BLaER1 treated with 17β-estradiol and CSF1 and Interleukin-3, amounts not matched to agents 10 nM and 100 nM (cell line): ENCODE measurements around the gene DGKZ.

Experiments
- H3K27ac ChIP-seq, 11 experiments: shearing (Covaris generic); formaldehyde crosslinking; 2 replicates each; pipeline ENCODE4 v1.8.1; 2022
- H3K27me3 ChIP-seq, 11 experiments: shearing (Covaris generic); formaldehyde crosslinking; 2 replicates each; pipeline ENCODE4 v1.8.1; 2022
- H3K36me3 ChIP-seq, 11 experiments: shearing (Covaris generic); formaldehyde crosslinking; 2 replicates each; pipeline ENCODE4 v1.8.1; 2022
- H3K4me1 ChIP-seq, 10 experiments: shearing (Covaris generic); formaldehyde crosslinking; 2 replicates each; pipeline ENCODE4 v1.8.1; 2022
- H3K4me2 ChIP-seq, 11 experiments: shearing (Covaris generic); formaldehyde crosslinking; 2 replicates each; pipeline ENCODE4 v1.8.1; 2022
- H3K4me3 ChIP-seq, 10 experiments: shearing (Covaris generic); formaldehyde crosslinking; 2 replicates each; pipeline ENCODE4 v1.8.1; 2022
- H3K9ac ChIP-seq, 11 experiments: shearing (Covaris generic); formaldehyde crosslinking; 2 replicates each; pipeline ENCODE4 v1.8.1; 2022
- H3K9me3 ChIP-seq, 11 experiments: shearing (Covaris generic); formaldehyde crosslinking; replicated peaks in 1 of 11; 2 replicates each; pipeline ENCODE4 v1.8.1; 2022
- H4K20me1 ChIP-seq, 11 experiments: shearing (Covaris generic); formaldehyde crosslinking; 2 replicates each; pipeline ENCODE4 v1.8.1; 2022
- Cebpa-rat ChIP-seq, 11 experiments: shearing (Covaris generic); IDR thresholded peaks; 2 replicates each; pipeline ENCODE4 v1.8.1; 2022

Gene DGKZ

GRCh38 chr11:46387456-46387855 lies 40.2 kb downstream of the DGKZ start:
- Histone ChIP-seq H3K4me3 (peak overlapping the region in 1 of 10 experiments; percentile 18; a peak in 2 of 20 replicates), H3K4me2 (peak overlapping the region in 8 of 11 experiments; percentile 1 to 71 (median 58); a peak in 14 of 22 replicates), H3K9me3 (no peaks in the 10 kb centered on the region), H3K27me3 (peaks cover 70 to 75% (median 72%) of the 10 kb centered on the region in 11 experiments), H3K9ac (no peak overlapping the region), H3K4me1 (peaks cover 24 to 53% (median 43%) of the 10 kb centered on the region in 10 experiments), H3K36me3 (peaks cover 0 to 12% (median 0%) of the 10 kb centered on the region in 11 experiments; a peak in 4 of 22 replicates), H3K27ac (no peak overlapping the region), H4K20me1 (peaks cover 0 to 86% (median 53%) of the 10 kb centered on the region in 11 experiments; a peak in 19 of 22 replicates)
- TF ChIP-seq Cebpa-rat (IDR thresholded peaks at IDR 0.05), result no peak

DNA sequence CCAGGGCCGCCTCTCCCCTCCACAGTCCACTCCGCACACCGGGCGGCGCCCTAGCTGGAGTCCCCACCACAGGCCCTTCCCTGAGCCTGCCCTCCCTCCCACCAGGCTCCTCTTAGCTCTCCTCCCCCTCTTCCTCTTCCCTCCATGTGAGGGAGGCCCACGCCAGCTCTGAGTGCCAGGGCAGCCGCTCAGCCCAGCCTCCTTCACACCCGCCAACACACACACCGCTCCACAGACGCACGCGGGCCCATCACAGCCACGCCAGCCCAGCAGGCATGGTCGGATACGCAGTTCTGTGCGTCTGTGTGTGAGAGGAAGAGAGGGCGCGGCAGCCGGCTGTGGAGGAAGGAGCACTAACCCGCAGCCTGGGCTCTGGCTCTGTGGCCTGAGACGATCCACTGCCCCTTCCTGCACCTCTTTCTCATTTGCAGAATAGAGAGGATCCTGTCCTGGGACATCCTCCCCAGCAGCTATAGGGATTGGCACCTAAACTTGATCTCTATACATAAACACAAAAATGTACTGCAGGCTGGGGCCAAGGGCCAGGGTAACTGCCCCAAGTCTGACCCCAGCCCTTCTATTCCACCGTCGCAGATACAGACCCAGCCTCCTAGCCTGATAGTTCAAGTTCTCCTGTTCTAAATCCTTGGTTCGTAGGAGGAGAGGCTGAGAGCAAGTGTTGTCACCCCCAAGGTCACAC lies 40.8 kb downstream of the DGKZ start:
- H3K27me3 ChIP-seq, result peaks cover 71 to 80% (median 78%) of the 10 kb centered on the region in 11 experiments
- H3K4me3 ChIP-seq, result peak overlapping the region in 2 of 10 experiments; percentile 5 to 18; a peak in 2 of 20 replicates
- peaks cover 18 to 53% (median 45%) of the 10 kb centered on the region in 10 experiments; a peak in 19 of 20 replicates for H3K4me1 ChIP-seq

DNA sequence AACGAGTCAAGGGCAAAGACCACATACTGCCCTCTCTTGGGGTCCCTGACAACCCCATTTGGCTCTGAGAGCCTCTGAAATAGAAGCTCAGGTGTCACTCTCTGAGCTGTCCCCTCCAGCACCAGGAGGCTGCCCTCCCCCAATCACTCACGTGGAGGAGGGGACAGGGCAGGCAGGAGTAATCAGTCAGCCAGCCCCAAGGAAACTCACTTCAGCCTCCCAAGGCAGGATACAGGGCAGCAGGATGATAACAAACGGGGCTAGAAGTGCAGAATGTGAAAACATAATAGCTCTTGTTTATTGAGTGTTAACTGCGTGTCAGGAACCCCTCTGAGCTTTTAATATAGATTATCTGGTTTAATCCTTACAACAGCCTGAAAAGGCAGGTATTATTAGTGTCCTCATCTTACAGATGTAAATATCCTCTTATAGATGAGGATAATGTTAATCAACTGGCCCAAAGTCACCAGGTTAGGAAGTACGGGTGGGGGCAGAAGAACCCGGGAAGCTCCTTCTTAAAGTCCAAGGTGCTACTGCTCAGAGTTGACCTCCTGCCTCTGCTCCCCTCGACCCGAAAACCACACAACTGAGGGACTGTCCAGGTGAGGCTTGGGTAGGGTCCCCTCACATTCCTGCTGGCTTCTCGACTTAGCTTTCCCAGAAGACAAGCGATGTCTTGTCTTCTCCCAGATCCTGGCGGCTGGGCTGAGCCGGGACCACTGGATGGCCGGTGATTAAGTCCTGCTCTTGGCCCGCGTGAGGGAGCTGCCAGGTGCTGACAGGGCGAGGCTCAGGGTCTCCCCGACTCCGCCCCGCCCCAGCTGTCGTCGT lies 41.6 kb downstream of the DGKZ start:
- peaks cover 77 to 88% (median 85%) of the 10 kb centered on the region in 11 experiments for H3K27me3 ChIP-seq
- H3K4me1 ChIP-seq, result peaks cover 15 to 54% (median 43%) of the 10 kb centered on the region in 10 experiments; a peak in 19 of 20 replicates
- peak overlapping the region in 8 of 10 experiments; percentile 43 to 71 (median 58); a peak in 7 of 20 replicates for H3K4me3 ChIP-seq
- no peak for TF ChIP-seq Cebpa-rat (IDR thresholded peaks at IDR 0.05)
- H3K9me3 ChIP-seq, result no peaks in the 10 kb centered on the region
- peak overlapping the region; percentile 69 to 97 (median 91); a peak in 19 of 22 replicates for H3K4me2 ChIP-seq
- no peak overlapping the region for H3K27ac ChIP-seq
- peaks cover 10 to 86% (median 56%) of the 10 kb centered on the region in 11 experiments; a peak in 19 of 22 replicates for H4K20me1 ChIP-seq
- no peak overlapping the region for H3K9ac ChIP-seq
- peaks cover 0 to 5% (median 0%) of the 10 kb centered on the region in 11 experiments; a peak in 3 of 22 replicates for H3K36me3 ChIP-seq

More for the DNA sequence above, 40.8 kb downstream of the DGKZ start:
- TF ChIP-seq Cebpa-rat (IDR thresholded peaks at IDR 0.05), result no peak
- H3K27ac ChIP-seq, result no peak overlapping the region
- H3K9me3 ChIP-seq, result no peaks in the 10 kb centered on the region
- H3K4me2 ChIP-seq, result peak overlapping the region in 8 of 11 experiments; percentile 1 to 71 (median 58); a peak in 14 of 22 replicates
- peaks cover 5 to 86% (median 53%) of the 10 kb centered on the region in 11 experiments; a peak in 19 of 22 replicates for H4K20me1 ChIP-seq
- H3K9ac ChIP-seq, result no peak overlapping the region
- H3K36me3 ChIP-seq, result peaks cover 0 to 10% (median 0%) of the 10 kb centered on the region in 11 experiments; a peak in 4 of 22 replicates

DNA sequence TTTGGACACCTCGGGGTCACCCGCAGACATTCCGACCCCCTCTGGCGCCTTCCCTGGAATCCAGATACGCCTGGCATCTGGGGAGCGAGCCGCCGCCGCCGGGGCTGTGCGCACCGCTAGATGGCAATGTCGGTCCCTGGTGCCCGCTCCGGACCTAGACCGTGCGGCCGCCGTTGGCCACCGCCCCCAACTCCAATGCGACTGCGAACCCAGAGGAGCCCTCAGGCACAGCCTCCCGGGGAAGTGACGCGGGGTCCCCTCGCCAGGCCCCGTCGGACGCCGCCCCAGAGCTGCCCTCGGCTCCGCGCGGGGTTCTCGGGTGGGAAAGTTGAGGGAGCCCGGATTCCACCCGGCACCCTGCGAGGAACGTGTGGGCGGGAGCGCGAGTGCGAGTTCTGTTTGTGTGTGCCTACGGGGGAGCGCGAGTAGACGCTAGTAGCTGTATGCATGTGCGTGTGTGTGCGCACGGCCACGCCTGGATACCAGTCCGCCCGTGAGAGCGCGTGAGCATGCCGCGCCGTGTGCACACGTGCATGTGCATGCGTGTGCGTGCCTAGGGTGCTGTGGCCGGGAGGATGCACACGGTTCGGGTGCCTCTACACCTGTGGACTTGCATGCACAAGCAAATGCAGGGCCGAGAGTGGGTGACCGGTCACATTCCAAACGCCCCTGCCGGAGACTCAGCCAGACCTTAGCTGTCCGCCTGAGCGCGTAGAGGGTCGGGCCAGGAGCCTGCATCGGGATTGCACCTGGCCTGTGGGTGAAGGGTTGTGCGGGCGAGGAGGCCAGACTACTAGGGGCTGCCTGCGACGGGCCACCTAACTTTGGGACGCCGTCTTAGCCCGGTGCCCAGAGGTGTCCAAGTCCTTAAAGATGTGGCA lies 42.4 kb downstream of the DGKZ start:
- Histone ChIP-seq H3K27ac (no peak overlapping the region), H3K9me3 (no peaks in the 10 kb centered on the region), H3K9ac (no peak overlapping the region; a peak in 2 of 22 replicates), H3K4me1 (peaks cover 15 to 54% (median 42%) of the 10 kb centered on the region in 10 experiments; a peak in 19 of 20 replicates), H3K4me2 (peak overlapping the region; percentile 69 to 97 (median 91)), H4K20me1 (peaks cover 10 to 88% (median 65%) of the 10 kb centered on the region in 11 experiments; a peak in 19 of 22 replicates), H3K4me3 (peak overlapping the region; percentile 43 to 71 (median 58); a peak in 19 of 20 replicates), H3K36me3 (no peaks in the 10 kb centered on the region), H3K27me3 (peaks cover 77 to 95% (median 88%) of the 10 kb centered on the region in 11 experiments)
- no peak for TF ChIP-seq Cebpa-rat (IDR thresholded peaks at IDR 0.05)

- Histone ChIP-seq H3K4me2 (peak overlapping the region; percentile 69 to 97 (median 91); a peak in 16 of 22 replicates), H3K9ac (no peak overlapping the region), H3K4me1 (peaks cover 15 to 54% (median 42%) of the 10 kb centered on the region in 10 experiments; a peak in 19 of 20 replicates), H3K27ac (no peak overlapping the region), H4K20me1 (peaks cover 10 to 93% (median 73%) of the 10 kb centered on the region in 11 experiments; a peak in 20 of 22 replicates), H3K36me3 (peaks cover 0 to 2% (median under 1%) of the 10 kb centered on the region in 11 experiments; a peak in 6 of 22 replicates), H3K9me3 (no peaks in the 10 kb centered on the region), H3K4me3 (peak overlapping the region in 5 of 10 experiments; percentile 57 to 71 (median 59); a peak in 6 of 20 replicates), H3K27me3 (peaks cover 77 to 89% (median 85%) of the 10 kb centered on the region in 11 experiments)
- no peak for TF ChIP-seq Cebpa-rat (IDR thresholded peaks at IDR 0.05)
These were observed 43.3 kb downstream of the DGKZ start for GRCh38 chr11:46390331-46391171.

GRCh38 chr11:46391186-46391577 lies 43.9 kb downstream of the DGKZ start:
- Histone ChIP-seq H3K4me3 (peak overlapping the region; percentile 37 to 68 (median 50); a peak in 18 of 20 replicates), H3K9me3 (no peaks in the 10 kb centered on the region), H4K20me1 (peaks cover 14 to 98% (median 79%) of the 10 kb centered on the region in 11 experiments; a peak in 20 of 22 replicates), H3K4me2 (peak overlapping the region; percentile 74 to 89 (median 79)), H3K9ac (no peak overlapping the region), H3K4me1 (peaks cover 15 to 54% (median 42%) of the 10 kb centered on the region in 10 experiments; a peak in 19 of 20 replicates), H3K36me3 (peaks cover 0 to 8% (median 6%) of the 10 kb centered on the region in 11 experiments; a peak in 12 of 22 replicates), H3K27ac (no peak overlapping the region), H3K27me3 (peaks cover 73 to 83% (median 79%) of the 10 kb centered on the region in 11 experiments)
- TF ChIP-seq Cebpa-rat (IDR thresholded peaks at IDR 0.05), result no peak
